HTR-8/SVneo (cell line): Measurements from ENCODE around the gene METTL26.

ENCODE experiments used
- DNase-seq: peaks from one replicate; pipeline ENCODE4 v3.0.0; 2011; ENCODE audit warnings: low spot score, mixed read lengths; ENCODE audit not compliant: insufficient read length
- FAIRE-seq: peaks from 2 replicates; lab custom pipeline; 2011; peaks lifted over from hg19 to GRCh38; lab: Jason Lieb, UNC

The METTL26 gene

GRCh38 chr16:586645-587590 lies 49.2 kb downstream of the METTL26 start:
- no peak for FAIRE-seq
- DNase-seq: no peak

GRCh38 chr16:586047-586644 lies 50.0 kb downstream of the METTL26 start:
- no peak for FAIRE-seq
- DNase-seq: no peak

DNA sequence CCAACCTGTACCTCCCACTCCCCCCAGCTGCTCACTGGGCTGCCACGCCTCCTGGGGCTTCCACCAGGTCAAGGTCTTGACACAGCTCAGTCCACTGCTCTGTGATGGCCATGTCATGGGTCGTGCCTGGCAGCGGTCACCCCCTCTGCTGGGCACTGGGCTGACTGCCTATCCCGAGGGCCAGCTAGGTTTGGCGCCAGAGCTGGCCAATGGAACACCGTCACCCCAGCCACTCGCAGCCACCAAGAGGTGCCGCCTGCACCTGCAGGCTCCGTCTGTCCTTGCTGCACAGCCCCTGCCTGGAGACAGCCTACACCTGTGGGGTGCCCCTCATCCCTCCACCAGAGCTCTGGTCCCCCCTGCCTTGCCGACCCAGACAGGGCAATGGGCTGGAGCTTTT lies 50.8 kb downstream of the METTL26 start:
- DNase-seq: no peak

More for the DNA sequence above, 50.8 kb downstream of the METTL26 start:
- FAIRE-seq: no peak
